Measurements from ENCODE around the gene DBF4.
"Not testable (repeated sequence)": the region's sequence is repeated elsewhere in the genome, so short reads cannot be mapped to it uniquely, and the experiment has no call there.

Gene DBF4

DNA sequence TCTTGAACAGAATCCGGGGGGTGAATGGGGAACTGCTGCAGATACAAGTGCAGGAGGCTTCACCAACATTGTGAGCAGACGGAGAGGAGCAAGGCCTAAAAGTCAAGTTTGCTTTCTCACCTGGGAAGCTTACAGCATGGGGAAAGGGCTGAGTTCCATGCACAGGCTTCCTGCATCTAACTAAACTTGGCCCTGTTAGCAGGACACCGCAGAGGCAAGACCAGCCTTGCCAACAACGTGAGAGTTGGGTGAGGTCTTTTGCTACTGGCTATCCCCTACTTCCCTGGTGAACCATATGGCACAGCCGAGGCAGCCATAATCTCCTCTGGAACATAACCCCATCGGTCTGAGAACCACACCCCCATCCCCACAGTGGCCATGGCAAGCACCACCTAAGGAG, 43.6 kb downstream of the DBF4 start:
- no peak overlapping the region for H3K4me3 ChIP-seq (ENCODE audit: low read depth, low read length)
- no peak for DNase-seq (ENCODE audit: low read depth)
- TF ChIP-seq, protein P1, sequence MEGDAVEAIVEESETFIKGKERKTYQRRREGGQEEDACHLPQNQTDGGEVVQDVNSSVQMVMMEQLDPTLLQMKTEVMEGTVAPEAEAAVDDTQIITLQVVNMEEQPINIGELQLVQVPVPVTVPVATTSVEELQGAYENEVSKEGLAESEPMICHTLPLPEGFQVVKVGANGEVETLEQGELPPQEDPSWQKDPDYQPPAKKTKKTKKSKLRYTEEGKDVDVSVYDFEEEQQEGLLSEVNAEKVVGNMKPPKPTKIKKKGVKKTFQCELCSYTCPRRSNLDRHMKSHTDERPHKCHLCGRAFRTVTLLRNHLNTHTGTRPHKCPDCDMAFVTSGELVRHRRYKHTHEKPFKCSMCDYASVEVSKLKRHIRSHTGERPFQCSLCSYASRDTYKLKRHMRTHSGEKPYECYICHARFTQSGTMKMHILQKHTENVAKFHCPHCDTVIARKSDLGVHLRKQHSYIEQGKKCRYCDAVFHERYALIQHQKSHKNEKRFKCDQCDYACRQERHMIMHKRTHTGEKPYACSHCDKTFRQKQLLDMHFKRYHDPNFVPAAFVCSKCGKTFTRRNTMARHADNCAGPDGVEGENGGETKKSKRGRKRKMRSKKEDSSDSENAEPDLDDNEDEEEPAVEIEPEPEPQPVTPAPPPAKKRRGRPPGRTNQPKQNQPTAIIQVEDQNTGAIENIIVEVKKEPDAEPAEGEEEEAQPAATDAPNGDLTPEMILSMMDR (conservative IDR thresholded peaks at IDR 0.05; ENCODE audit: low read depth, low read length), result no peak

DNA sequence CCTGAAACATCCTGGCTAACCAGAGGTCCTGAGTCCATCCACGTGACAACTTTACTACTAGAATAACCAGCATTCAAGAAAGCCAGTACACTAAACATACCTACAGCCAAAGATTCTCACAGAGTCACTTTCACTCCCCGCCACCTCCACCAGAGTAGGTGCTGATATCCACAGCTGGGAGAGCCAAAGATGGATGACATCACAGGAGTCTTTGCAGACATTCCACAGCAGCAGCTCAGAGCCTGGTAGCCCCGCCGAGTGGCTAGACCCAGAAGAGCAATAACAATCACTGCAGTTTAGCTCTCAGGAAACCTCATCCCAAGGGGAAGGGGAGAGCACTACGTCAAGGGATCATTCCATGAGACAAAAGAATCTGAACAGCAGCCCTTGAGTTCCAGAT, 44.3 kb downstream of the DBF4 start:
- DNase-seq (ENCODE audit: low read depth), result peak; percentile 44
- no peak overlapping the region for H3K4me3 ChIP-seq (ENCODE audit: low read depth, low read length)
- TF ChIP-seq, protein P1 (conservative IDR thresholded peaks at IDR 0.05; ENCODE audit: low read depth, low read length), result peak; percentile 13

DNA sequence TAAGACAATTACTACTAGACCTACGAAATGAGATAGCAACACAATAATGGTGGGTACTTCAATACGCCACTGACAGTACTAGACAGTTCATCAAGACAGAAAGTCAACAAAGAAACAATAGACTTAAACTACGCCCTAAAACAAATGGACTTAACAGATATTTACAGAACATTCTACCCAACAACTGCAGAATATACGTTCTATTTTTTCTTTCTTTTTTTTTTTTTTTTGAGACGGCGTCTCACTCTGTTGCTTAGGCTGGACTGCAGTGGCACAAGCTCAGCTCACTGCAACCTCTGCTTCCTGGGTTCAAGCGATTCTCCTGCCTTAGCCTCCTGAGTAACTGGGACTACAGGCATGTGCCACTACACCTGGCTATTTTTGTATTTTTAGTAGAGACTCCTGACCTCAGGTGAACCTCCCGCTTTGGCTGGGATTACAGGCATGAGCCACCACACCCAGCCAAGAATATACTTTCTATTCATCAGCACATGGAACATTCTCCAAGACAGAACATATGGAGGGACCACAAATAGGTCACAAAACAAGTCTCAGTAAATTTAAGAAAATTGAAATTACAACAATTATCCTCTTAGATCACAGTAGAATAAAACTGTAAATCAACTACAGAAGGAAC, 46.6 kb downstream of the DBF4 start:
- not testable (repeated sequence) for DNase-seq (ENCODE audit: low read depth)

DNA sequence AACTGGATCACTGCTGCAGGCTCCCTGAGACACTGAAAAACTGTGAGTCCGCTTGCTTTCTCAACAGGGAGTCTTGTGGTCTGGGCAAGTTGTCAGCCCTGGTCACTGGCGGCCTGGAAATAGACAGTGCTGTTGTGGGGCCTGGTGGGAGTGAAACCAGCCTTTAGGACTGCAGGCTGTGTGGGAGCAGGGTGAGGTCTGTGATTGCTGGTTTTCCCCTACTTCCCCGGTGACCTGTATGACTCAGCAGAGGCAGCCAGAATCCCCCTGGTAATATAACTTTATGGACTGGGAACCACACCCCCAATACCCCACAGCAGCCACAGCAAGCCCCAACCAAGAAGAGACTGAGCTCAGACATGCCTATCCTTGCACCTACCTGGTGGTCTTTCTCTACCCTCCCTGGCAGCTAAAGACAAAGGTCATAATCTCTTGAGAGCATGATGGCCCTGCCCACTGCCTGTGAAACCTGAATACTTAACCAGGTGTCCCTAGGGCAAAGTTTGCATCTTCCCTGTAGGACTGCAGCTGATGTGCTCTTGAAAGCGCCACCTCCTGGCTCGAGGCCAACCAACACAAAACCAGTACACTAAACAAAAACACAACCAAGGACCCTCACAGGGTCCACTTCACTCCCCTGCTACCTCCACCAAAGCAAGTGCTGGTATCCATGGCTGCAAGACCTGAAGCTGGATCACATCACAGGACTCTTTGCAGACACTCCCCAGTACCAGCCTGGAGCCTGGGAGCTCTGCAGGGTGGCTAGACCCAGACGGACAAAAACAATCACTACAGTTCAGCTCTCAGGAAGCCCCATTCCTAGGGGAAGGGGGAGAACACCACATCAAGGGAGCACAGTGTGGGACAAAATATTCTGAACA, 50.5 kb downstream of the DBF4 start:
- no peak overlapping the region for H3K4me3 ChIP-seq (ENCODE audit: low read depth, low read length)
- TF ChIP-seq, protein P1 (conservative IDR thresholded peaks at IDR 0.05; ENCODE audit: low read depth, low read length), result no peak
- peak; percentile 95 for DNase-seq (ENCODE audit: low read depth)

More for the DNA sequence above, 46.6 kb downstream of the DBF4 start:
- not testable (repeated sequence) for H3K4me3 ChIP-seq (ENCODE audit: low read depth, low read length)

DNA sequence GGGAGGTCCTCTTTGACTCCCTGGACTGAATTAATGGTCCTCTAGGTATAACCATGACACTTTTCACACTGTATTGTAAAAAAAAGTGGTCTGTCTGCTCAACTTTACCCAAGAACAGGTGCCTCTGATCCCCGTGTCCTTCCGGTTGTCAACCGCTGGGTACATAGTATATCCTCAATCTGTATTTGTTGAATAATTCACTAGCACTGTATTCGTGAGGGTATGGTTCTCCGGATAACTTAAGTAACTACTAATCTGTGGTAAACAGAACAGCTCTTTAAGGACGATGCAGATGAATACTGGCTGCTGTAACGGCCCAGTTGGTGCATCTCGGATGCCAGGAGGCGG, 57.3 kb downstream of the DBF4 start:
- H3K4me3 ChIP-seq (ENCODE audit: low read depth, low read length), result peak overlapping the region; percentile 71
- TF ChIP-seq, protein P1 (conservative IDR thresholded peaks at IDR 0.05; ENCODE audit: low read depth, low read length), result no peak
- DNase-seq (ENCODE audit: low read depth), result no peak

DNA sequence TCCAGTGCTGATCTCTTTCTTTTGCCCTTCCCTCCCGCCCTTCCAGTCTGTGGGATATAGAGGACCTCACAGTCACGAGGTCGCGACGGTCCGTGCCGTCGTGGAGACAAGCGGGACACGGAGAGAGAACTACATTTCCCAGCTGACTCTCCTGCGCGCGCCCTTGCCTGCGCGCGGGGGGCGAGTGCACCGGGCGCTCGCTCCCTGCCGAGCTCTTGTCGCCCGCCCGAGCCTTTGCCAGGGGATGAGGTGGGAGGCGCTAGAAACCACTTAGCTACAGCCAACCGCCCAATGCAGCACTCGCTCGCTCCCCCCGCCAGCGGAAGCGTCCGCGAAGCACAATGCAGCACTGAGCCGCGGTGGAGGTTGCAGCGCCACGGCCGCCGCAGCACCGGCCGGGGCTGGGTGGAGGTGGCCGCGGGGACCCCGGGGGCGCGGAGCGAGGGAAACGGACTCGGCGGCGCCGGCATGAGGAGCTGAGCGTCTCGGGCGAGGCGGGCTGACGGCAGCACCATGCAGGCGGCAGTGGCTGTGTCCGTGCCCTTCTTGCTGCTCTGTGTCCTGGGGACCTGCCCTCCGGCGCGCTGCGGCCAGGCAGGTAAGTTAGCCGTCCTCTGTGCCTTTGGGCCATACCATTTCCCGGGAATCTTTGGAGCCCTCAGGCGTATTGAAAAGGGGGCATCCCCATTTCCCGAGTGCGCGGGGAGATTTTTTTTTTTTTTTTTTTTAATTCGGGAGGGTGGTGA, 57.8 kb downstream of the DBF4 start, which contains the start of gene ADAM22:
ADAM22 (plus strand) TSS at position 299 of the 746 bp plus-strand sequence; CDS start at position 514, 215 bp downstream.
- DNase-seq (ENCODE audit: low read depth), result peak; percentile 83
- TF ChIP-seq, protein P1 (conservative IDR thresholded peaks at IDR 0.05; ENCODE audit: low read depth, low read length), result no peak
- H3K4me3 ChIP-seq (ENCODE audit: low read depth, low read length), result peak within 1 kb of the TSS; percentile 71
